Gastroesophageal sphincter (tissue), 3 donors: ENCODE results near the gene LINS1.

ENCODE experiments used
- CTCF ChIP-seq, 4 experiments: fragments of 200-600 bp in 2 of 4; fragments of 450-650 bp in 2 of 4; sonication (generic) in 1 of 4; IDR thresholded peaks; one replicate each; pipeline ENCODE4 v1.5.1; 2017 to 2019; ENCODE audit warnings: antibody characterized with exemption in 4 of 4, mild to moderate bottlenecking in 2 of 4, moderate library complexity in 2 of 4
- EP300 ChIP-seq: sonication (generic); formaldehyde crosslinking; IDR thresholded peaks from one replicate; pipeline ENCODE4 v1.6.1; 2017; ENCODE audit warnings: antibody characterized with exemption, mild to moderate bottlenecking
- POLR2A ChIP-seq, 2 donors: fragments of 450-650 bp; IDR thresholded peaks; one replicate each; pipeline ENCODE4 v1.6.1; 2017; ENCODE audit warnings: antibody characterized with exemption in 2 of 2, mild to moderate bottlenecking in 2 of 2, moderate library complexity in 1 of 2
- POLR2AphosphoS5 ChIP-seq: sonication (generic); formaldehyde crosslinking; IDR thresholded peaks from one replicate; pipeline ENCODE4 v1.6.1; 2017; ENCODE audit warnings: antibody characterized with exemption

- TF ChIP-seq POLR2A (IDR thresholded peaks at IDR 0.05) (no peak), CTCF (IDR thresholded peaks at IDR 0.05) (peak in 1 of 4 experiments; percentile 11), EP300 (no peak), POLR2AphosphoS5 (no peak)
These were observed 49.3 kb upstream of the LINS1 start for GRCh38 chr15:100651253-100651652.
